Endodermal cell (in vitro differentiated cells): Measurements from ENCODE around the gene BRSK2. TPM values are rescaled to one million over a fixed set of nuclear protein-coding genes. Genes with fewer than 3 reads are reported as not detected.
"Not testable (repeated sequence)": the region's sequence is repeated elsewhere in the genome, so short reads cannot be mapped to it uniquely, and the experiment has no call there.

Experiments
- DNase-seq: peaks from one replicate; pipeline ENCODE4 v3.0.0-alpha.2; 2017
- H3K27ac ChIP-seq: 2 replicates; pipeline ENCODE4 v1.5.1; 2013; ENCODE audit warnings: mild to moderate bottlenecking, low read depth, low read length, moderate library complexity
- H3K27me3 ChIP-seq: 2 replicates; pipeline ENCODE4 v1.6.1; 2013; ENCODE audit warnings: mild to moderate bottlenecking, low read length, moderate library complexity; ENCODE audit not compliant: insufficient read depth, control insufficient read depth, poor library complexity, severe bottlenecking
- H3K36me3 ChIP-seq: 2 replicates; pipeline ENCODE4 v1.7.0; 2013; ENCODE audit warnings: mild to moderate bottlenecking, low read length, moderate library complexity; ENCODE audit not compliant: control insufficient read depth, insufficient read depth
- H3K4me1 ChIP-seq: one replicate; pipeline ENCODE4 v1.7.0; 2013; ENCODE audit warnings: low read length; ENCODE audit not compliant: control insufficient read depth, insufficient read depth
- H3K4me3 ChIP-seq: 2 replicates; pipeline ENCODE4 v1.5.1; 2013; ENCODE audit warnings: mild to moderate bottlenecking, low read length, moderate library complexity
- H3K9ac ChIP-seq: 2 replicates; pipeline ENCODE4 v1.6.1; 2013; ENCODE audit warnings: mild to moderate bottlenecking, low read length, moderate library complexity; ENCODE audit not compliant: poor library complexity, severe bottlenecking; ENCODE audit errors: extremely low read depth
- H3K9me3 ChIP-seq: 2 replicates; pipeline ENCODE4 v1.6.1; 2013; ENCODE audit warnings: mild to moderate bottlenecking, low read length, moderate library complexity; ENCODE audit not compliant: control insufficient read depth
- H3K27ac Mint-ChIP-seq: 2 replicates; pipeline ENCODE4 v1.8.0; 2020; ENCODE audit warnings: mixed read lengths
- H3K27me3 Mint-ChIP-seq: 2 replicates; pipeline ENCODE4 v1.8.0; 2021; ENCODE audit warnings: mild to moderate bottlenecking, mixed read lengths; ENCODE audit not compliant: insufficient read depth
- H3K36me3 Mint-ChIP-seq: 2 replicates; pipeline ENCODE4 v1.8.0; 2020; ENCODE audit warnings: low read depth, mixed read lengths
- H3K4me1 Mint-ChIP-seq: 2 replicates; pipeline ENCODE4 v1.8.0; 2020; ENCODE audit warnings: mixed read lengths
- H3K4me3 Mint-ChIP-seq: 2 replicates; pipeline ENCODE4 v1.8.0; 2020; ENCODE audit warnings: mild to moderate bottlenecking, moderate library complexity, mixed read lengths
- H3K9me3 Mint-ChIP-seq: 2 replicates; pipeline ENCODE4 v1.8.0; 2020; ENCODE audit warnings: mild to moderate bottlenecking, mixed read lengths
- WGBS, 2 experiments: methylation state at CpG; one replicate each; pipeline versions ENCODE4 v1.1.5 to v1.1.7; 2013; ENCODE audit warnings: missing lambda C conversion rate in 2 of 2, mixed read lengths in 1 of 2; ENCODE audit not compliant: insufficient coverage in 1 of 2, insufficient read length in 1 of 2; 5-methylcytosine and 5-hydroxymethylcytosine counted together
- long read RNA-seq, 4 experiments: library from polyadenylated mRNA in 2 of 4; library from RNA in 1 of 4; library from capped mRNA in 1 of 4; stranded (forward) in 3 of 4; unstranded in 1 of 4; transcript quantifications; one replicate each; pipeline ENCODE4 v2.0.0, GENCODE V29; 2020 to 2021; ENCODE audit warnings: inconsistent platforms in 1 of 4
- polyA plus RNA-seq, 2 experiments: library from polyadenylated mRNA; stranded (reverse); fragments of 50-300 nt; gene quantifications; one replicate each; pipeline ENCODE4 v1.2.3, GENCODE V29; 2013
- total RNA-seq, 2 donors: library from RNA; stranded (reverse); fragmentation: NEBNext Ultra II Directional in 1 of 2; extraction: Animal tissue kit (Norgen Biotek cat#: 25700) in 1 of 2; gene quantifications; 2 replicates in 1 of 2; 3 replicates in 1 of 2; pipeline ENCODE4 v1.2.1, GENCODE V29; 2021
- TF ChIP-seq, protein P1 (sequence below): fragments of 200-600 bp; sonication (generic); conservative IDR thresholded peaks from 2 replicates; pipeline ENCODE4 v1.5.0; 2021; ENCODE audit warnings: antibody characterized with exemption, mild to moderate bottlenecking

The BRSK2 gene
- 10 to 100 TPM in 1 of 2 donors, 1 to 10 TPM in 1; 9.4 to 10.3 TPM for total RNA-seq
- polyA plus RNA-seq (2013, experiment 1 of 2): 43.7 TPM
- polyA plus RNA-seq (2013, experiment 2 of 2): 37.6 TPM
- long read RNA-seq, experiment 1, partial matches to known transcripts: 0 of 1 reads
- long read RNA-seq, experiment 1, other reads (novel, unspliced or antisense): 1 of 1 reads
- long read RNA-seq, experiment 2, full-length matches to known transcripts: 3 of 5 reads
- long read RNA-seq, experiment 2, partial matches to known transcripts: 1 of 5 reads
- long read RNA-seq, experiment 2, other reads (novel, unspliced or antisense): 1 of 5 reads
- long read RNA-seq, experiment 3, partial matches to known transcripts: 0 of 2 reads
- long read RNA-seq, experiment 3, other reads (novel, unspliced or antisense): 1 of 2 reads
- long read RNA-seq, experiment 4: 0 reads

DNA sequence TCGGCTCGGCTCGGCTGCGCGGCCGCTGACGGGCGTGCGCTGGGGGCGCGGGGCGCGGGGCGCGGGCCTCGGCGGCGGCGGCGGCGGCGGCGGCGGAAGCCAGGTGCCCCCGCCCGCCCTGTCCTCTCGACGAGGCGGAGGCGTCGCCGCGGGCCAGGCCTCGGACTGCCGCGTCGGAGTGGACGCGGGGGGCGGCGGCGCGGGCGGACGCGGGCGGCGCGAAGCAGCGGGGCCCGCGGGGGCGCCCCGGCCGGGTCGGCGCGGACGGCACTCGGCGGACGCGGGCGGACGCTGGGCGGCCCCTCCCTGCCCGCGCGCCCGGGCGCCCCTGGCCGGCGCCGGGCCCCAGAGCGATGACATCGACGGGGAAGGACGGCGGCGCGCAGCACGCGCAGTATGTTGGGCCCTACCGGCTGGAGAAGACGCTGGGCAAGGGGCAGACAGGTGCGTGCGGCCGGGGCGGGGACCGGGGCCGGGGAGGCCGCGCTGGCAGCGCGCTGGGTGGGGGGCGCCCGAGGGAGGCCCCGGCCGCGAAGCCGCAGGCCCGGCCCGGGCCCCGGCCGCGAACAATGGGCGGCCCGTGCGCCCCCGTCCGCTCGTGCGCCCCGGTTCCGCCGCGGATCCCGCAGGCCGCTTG lies at the start of gene BRSK2:
Gene BRSK2 (plus strand): TSS at position 3 of the 637 bp plus-strand sequence. CDS start 351 bp downstream, at position 354.
- peaks cover 2% of the 10 kb centered on the region for H3K9me3 Mint-ChIP-seq
- Histone ChIP-seq H3K9me3 (no peaks in the 10 kb centered on the region), H3K4me1 (peaks cover 6% of the 10 kb centered on the region), H3K4me3 (peak within 1 kb of the TSS; percentile 76), H3K27ac (peak within 1 kb of the TSS; percentile 83), H3K9ac (peak within 1 kb of the TSS; percentile 44), H3K36me3 (no peaks in the 10 kb centered on the region), H3K27me3 (peaks cover 25% of the 10 kb centered on the region)
- H3K27me3 Mint-ChIP-seq: peaks cover 39% of the 10 kb centered on the region
- DNase-seq: peak; percentile 69
- no peaks in the 10 kb centered on the region for H3K4me1 Mint-ChIP-seq
- no peak within 1 kb of the TSS for H3K27ac Mint-ChIP-seq
- H3K36me3 Mint-ChIP-seq: no peaks in the 10 kb centered on the region
- H3K4me3 Mint-ChIP-seq: peak within 1 kb of the TSS; percentile 61
- TF ChIP-seq, protein P1, sequence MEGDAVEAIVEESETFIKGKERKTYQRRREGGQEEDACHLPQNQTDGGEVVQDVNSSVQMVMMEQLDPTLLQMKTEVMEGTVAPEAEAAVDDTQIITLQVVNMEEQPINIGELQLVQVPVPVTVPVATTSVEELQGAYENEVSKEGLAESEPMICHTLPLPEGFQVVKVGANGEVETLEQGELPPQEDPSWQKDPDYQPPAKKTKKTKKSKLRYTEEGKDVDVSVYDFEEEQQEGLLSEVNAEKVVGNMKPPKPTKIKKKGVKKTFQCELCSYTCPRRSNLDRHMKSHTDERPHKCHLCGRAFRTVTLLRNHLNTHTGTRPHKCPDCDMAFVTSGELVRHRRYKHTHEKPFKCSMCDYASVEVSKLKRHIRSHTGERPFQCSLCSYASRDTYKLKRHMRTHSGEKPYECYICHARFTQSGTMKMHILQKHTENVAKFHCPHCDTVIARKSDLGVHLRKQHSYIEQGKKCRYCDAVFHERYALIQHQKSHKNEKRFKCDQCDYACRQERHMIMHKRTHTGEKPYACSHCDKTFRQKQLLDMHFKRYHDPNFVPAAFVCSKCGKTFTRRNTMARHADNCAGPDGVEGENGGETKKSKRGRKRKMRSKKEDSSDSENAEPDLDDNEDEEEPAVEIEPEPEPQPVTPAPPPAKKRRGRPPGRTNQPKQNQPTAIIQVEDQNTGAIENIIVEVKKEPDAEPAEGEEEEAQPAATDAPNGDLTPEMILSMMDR: no peak
- WGBS, 2 experiments: 0 to 1% methylated on average over 19 to 119 of the region's 119 CpGs

DNA sequence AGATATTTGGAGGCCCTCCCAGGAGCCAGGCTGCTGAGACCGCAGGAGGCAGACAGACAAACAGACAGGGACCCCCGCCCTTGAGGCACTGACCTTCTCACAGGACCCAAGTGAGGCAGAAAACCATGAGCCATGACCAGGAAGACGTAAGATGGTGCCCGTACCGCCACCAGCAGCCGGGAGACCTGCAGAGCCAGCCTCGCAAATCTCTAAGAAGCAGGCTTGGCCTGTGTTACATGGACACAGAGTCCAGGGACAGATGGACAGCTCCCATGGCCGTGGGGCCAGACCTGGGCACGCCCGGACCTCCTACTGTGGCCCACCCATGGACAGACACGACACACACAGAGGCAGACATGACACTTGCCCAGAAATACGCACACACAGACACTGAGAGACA lies 49.6 kb upstream of the BRSK2 start:
- no peaks in the 10 kb centered on the region for H3K36me3 ChIP-seq
- WGBS, 2 experiments: 79 to 86% methylated on average over 10 to 12 of the region's 12 CpGs
- DNase-seq: no peak

DNA sequence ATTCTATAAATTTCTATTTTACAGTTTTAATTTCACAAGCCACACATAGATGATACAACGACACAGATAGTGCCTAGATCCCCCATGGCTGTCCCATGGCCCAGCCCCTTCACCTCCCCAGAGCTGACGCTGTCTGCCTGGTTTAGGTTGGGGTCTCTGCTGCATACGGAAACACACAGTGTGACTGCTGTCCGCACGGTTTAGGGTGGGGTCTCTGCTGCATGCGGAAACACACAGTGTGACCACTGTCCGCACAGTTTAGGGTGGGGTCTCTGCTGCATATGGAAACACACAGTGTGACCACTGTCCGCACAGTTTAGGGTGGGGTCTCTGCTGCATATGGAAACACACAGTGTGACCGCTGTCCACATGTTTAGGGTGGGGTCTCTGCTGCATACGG lies 48.5 kb upstream of the BRSK2 start:
- H3K9ac ChIP-seq, H3K4me1 Mint-ChIP-seq, H3K36me3 Mint-ChIP-seq, H3K4me1 ChIP-seq, H3K9me3 ChIP-seq, H3K9me3 Mint-ChIP-seq, H3K4me3 Mint-ChIP-seq, DNase-seq, H3K27ac ChIP-seq, H3K4me3 ChIP-seq, H3K27ac Mint-ChIP-seq, H3K36me3 ChIP-seq: not testable (repeated sequence)
- peaks cover 24% of the 10 kb centered on the region for H3K27me3 ChIP-seq
- H3K27me3 Mint-ChIP-seq: peaks cover 11% of the 10 kb centered on the region
- WGBS, 2 experiments: 78 to 86% methylated on average over 4 to 10 of the region's 10 CpGs

More for the DNA sequence above, 49.6 kb upstream of the BRSK2 start:
- H3K4me3 Mint-ChIP-seq: no peak overlapping the region
- Histone ChIP-seq H3K9me3 (peaks cover 6% of the 10 kb centered on the region), H3K27ac (no peak overlapping the region), H3K4me1 (no peaks in the 10 kb centered on the region), H3K27me3 (peaks cover 34% of the 10 kb centered on the region), H3K9ac (no peak overlapping the region), H3K4me3 (no peak overlapping the region)
- H3K27ac Mint-ChIP-seq: no peak overlapping the region
- H3K9me3 Mint-ChIP-seq: peaks cover 9% of the 10 kb centered on the region
- peaks cover 21% of the 10 kb centered on the region for H3K27me3 Mint-ChIP-seq
- TF ChIP-seq, protein P1: no peak
- peaks cover 3% of the 10 kb centered on the region for H3K4me1 Mint-ChIP-seq
- H3K36me3 Mint-ChIP-seq: no peaks in the 10 kb centered on the region
